Measurements from ENCODE around the gene NRXN2.
"Not testable (repeated sequence)": the region's sequence is repeated elsewhere in the genome, so short reads cannot be mapped to it uniquely, and the experiment has no call there.

The NRXN2 gene

DNA sequence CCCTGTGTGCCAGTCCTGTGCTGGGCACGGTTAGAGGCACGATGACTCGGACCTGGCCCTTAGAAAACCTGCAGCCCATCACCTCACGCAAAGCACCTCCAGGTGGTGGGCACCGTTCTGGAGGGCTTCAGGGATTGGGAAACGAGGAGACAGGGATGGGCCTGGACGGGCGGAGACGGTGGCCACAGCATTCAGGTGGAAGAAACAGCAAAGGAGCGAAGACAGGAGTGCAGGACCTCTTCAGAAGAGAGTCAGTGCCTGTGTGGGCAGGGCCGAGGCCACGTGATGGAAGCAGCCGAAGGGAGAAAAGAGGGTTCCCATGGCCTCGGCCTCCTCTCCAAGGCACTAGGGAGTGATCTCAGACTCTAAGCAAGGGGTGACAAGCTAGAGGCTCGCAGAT lies 140.1 kb downstream of the NRXN2 start:
- no peak for DNase-seq

DNA sequence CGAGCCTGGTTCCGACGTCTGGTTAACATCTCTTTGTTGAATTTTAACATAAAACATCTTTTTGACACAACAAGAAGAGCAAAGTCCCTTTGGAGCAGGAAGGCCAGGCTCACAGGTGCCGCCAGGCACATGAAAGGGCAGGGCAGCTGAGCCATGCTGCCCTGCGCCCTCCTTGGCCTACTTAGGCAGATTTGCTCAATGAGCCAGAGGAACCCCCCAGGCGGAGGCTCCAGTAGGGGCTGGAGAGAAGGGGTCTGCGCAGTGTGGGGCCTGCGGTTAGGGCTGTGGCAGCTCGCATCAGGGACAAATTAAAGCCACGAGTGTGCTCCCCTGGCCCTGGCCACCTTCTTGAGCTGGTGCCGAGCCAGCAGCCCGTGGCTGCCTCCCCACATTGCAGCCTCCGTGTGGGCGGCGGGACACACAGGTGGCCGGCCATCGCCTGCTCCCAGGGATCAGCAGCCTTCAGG lies 141.9 kb downstream of the NRXN2 start:
- no peak for DNase-seq

GRCh38 chr11:64580412-64580811 lies 142.6 kb downstream of the NRXN2 start:
- no peak for DNase-seq

DNA sequence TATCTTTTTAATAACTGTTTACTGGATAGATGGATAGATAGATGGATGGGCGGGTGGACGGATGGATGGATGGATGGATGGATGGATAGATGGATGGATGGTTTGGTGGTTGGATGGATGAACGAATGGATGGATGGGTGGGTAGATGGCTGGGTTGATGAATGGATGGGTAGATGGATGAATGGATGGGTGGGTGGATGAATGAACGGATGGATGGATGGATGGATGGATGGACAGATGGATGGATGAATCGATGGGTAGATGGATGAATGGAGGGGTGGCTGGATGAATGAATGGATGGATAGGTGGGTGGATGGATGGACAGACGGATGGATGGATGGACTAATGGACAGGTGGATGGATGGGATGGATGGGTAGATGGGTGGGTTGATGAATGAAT lies 145.8 kb downstream of the NRXN2 start:
- DNase-seq, result no peak

DNA sequence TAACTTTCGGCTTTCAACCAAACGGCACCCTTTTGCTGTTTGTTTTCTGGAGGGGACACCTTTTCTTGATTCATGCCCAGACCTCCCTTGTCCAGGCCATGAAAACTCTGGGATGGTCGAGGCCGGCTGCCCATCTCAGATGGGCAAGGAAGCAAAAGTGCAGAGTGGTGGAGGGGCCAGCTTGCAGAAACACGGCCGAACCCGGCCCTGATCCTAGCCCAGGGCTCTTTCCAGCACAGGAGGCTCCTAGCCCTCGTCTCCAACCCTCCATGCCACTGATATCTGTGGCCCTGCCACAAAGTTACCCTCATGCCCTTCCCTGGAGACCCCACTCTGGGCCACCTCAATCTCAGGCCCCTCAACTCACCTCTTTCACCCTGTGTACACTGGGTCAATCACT lies 150.9 kb downstream of the NRXN2 start:
- no peak for DNase-seq

DNA sequence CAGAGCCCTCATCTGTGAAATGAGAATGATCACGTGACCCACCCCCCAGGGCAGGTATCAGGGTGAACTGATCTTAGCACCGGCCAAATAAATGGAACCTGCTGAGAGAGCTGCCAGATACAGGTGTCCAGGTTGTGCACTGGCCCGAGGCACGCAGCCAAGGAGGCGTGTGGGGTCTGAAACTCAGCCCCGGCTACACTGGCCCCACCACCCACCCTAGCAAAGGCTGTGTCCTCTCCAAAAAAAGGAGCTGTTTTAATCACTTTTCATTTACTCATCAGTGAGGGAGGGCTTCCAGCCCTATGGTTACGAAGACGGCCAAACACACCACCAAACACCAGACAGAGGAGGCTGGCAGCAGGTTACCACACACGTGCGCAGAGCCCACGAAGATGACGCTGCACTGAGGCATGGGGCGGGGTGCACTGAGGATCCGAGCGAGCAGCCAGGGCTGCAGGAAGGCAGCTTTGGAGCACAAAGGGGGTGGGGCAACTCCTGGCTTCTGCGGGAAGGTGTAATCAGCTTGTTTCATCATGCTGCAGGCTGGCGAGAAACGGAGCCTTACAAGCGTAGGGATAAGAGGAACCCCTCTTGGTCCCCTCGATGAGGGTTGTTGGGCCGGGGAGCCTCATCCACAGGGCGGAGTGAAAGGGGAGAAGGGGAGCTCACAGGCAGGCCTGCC lies 151.4 kb downstream of the NRXN2 start:
- no peak for DNase-seq

GRCh38 chr11:64571050-64571409 lies 152.0 kb downstream of the NRXN2 start:
- DNase-seq, result no peak

DNA sequence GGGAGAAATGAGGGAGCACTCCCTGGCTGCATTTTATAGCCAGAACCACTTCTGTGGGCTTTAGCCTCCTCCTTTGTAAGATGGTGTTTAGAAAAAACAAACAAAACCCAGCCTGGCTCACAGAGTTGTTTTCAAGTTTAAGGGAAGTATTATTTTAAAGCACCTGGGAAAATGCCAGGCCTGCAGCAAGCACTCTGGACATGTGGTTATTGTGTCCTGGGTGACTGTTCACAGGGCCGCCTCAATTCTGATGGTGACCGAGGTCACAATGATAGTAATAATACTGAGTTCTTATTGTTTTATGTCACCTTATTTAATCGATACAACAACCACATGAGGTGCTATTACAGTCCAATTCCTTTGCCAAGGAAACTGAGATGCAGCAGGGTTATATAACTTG lies 152.7 kb downstream of the NRXN2 start:
- DNase-seq, result no peak

- DNase-seq, result no peak
These were observed 153.6 kb downstream of the NRXN2 start for GRCh38 chr11:64569300-64569970.

DNA sequence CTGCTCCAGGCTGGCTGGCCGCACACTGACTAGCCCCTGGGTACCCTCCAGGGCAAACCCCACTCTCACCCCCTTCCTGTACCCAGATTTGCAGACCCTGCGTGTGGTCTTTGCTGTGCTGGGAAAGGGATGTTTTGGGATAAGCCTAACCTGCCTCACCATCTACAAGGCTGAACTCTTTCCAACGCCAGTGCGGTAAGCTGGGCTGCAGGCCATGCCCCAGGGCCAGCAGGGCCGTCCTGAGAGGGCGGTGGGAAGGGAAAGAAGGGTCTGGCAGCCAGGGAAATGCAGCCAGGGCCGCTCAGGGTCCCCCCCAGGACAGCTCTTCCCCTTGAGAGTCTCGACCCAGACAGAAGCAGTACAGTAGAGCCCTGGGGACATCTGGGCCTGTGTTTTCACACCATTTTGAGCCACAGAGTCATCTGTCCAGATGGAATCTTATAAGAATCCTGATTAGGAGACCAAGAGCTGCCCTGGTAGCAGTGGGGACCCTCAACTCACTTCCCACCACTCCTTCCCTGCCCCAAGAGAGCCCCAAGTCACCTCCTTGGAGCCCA lies 154.3 kb downstream of the NRXN2 start:
- no peak for DNase-seq

DNA sequence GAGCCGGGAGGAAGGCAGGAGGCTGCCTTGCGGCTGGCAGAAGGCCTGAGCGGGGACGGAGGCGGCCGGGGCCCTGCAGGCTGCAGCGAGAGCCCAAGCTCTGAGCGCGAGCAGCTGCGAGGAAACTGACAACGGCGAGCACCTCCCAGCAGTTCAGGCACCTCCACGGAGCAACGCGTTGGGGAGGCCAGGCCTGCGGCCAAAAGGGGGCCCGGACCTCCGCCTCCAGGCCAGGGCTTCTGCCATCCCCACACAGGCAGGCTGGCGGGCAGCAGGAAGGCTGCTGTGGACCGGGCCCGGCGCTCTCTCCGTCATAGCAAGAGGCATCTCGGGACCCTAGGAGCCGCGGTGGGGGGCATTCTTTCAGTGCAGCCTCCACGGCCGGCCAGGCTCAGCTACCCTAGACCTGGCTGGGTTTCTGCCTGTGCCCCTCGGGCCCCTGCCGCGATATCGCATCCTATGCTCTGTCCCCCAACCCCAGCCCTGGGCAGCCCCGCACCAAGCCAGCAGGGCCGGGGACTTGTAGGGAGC lies 154.9 kb downstream of the NRXN2 start:
- no peak for DNase-seq

- DNase-seq, result no peak
These were observed 155.8 kb downstream of the NRXN2 start for GRCh38 chr11:64566915-64567891.

DNA sequence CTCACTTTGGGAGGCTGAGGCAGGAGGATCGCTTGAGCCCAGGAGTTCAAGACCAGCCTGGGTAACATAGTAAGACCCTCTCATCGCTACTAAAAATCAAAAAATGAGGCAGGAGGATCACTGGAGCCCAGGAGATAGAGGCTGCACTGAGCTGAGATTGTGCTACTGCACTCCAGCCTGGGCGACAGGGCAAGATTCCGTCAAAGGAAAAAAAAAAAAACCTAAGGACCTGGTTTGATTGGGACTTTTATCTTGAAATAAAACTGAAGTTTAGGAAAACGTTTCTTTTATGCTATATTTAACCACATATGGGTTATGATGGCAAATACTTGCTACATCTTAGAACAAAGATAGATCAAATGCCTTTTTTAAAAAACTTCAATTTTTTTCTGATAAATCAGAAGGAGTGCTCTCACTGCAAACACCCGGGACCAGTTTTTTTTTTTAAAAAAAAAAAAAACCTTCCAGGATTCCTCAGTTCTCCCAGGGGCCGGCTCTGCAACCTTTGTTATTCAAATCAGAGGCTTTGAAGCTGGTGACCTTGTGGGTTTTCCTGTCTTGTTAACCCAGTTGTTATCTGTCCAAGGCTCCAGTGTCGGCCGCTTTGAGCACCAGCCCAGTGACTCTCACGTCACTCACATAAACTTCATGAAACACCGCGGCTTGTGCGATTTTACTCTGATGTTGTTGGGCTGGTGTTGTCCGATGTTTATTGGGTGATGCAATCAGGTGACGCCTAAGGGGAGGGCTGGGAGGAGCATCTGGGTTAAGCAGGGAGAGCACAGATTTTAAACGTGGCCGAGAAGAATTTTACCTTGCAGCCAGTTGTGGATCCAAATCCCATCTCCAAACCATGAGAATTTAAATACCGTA lies 156.7 kb downstream of the NRXN2 start:
- DNase-seq, result peak; percentile 32

- no peak for DNase-seq
These were observed 157.8 kb downstream of the NRXN2 start for GRCh38 chr11:64564947-64565889.

GRCh38 chr11:64564419-64564818 lies 158.6 kb downstream of the NRXN2 start:
- no peak for DNase-seq

DNA sequence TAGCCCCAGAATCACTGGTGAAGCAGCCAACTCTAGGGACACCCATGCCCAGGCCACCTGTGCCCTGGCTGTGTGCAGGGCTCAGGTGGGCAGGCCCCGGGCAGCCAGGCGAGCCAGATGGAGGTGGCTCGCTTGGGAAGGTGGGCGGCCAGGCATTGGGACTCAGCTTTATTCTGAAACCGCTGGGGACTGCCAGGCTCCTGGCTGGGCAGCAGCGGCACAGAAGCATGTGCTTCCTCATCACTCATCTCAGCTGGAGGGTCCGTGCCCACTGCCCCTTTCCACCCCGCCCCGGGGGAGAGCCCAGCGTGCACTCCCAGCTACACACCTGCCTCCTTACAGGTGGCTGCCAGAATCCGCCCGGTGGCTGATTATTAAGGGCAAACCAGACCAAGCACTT lies 159.0 kb downstream of the NRXN2 start:
- DNase-seq, result no peak

DNA sequence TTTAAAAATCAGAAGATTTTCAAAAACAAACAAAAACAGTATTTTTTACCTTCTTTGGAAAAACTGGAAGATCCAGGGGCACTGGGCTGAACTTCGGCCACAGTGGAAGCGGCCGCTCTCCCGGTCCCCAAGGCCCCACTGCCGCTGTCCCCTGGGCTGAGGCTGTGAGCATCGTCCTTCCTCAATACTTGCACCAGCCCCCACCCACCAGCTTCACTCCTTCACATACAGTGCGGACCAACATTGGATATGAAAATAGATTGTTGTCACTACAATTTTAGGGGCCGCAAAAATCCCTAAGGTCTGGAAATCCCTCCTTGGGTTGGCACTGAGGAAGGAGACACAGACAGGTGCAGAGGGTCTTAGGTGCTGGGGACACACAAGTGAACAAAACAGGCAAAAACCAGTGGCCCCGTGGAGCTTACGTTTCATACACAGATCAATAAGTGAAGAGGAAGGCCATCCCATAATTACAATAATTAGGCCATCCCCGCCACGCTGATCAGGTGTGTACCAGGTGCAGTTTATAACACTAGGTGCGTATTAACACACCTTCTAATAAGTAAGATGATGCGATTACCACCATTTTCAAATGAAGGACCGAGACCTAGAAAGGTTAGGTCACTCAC lies 160.2 kb downstream of the NRXN2 start:
- no peak for DNase-seq

GRCh38 chr11:64561984-64562722 lies 160.8 kb downstream of the NRXN2 start:
- no peak for DNase-seq

GRCh38 chr11:64561429-64561828 lies 161.6 kb downstream of the NRXN2 start:
- DNase-seq, result not testable (repeated sequence)

DNA sequence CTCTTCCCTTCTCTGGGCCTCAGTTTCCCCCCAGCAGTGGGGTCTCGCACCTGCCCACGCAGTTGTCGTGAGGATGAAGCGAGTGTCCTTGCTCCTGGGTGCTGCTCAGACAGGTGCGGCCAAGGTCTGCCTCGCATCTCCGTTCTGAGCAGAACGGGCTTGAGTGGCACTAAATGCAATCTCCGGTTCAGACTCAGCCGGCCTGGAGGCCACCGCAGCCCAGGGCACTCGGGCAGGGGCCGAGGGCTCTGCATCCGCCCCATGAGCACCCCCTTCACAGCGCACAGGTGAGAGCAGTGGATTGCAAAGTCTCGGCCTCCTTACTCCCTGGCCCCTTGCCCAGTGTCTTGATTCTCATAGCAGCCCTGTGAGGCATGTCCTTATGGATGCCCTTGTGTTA lies 162.1 kb downstream of the NRXN2 start:
- DNase-seq, result no peak
